Measurements from ENCODE around the gene HSD11B2.
A peak's percentile ranks its signal among the peaks of the same experiment; 100 is the strongest.

The HSD11B2 gene

GRCh38 chr16:67447508-67448076, 16.7 kb downstream of the HSD11B2 start:
- CTCF ChIA-PET, result interaction anchor here (0.6 to 2.0 kb wide), 9 partner anchors 9 to 467 kb away, joined by 3 to 7 read pairs (median 5); no protein-coding TSS in a partner anchor
- POLR2A ChIA-PET (ENCODE audit: low non-redundant PET), result no interaction called here
- peak; percentile 32 for DNase-seq (ENCODE audit: low spot score)
- no peak overlapping the region for H3K27ac ChIP-seq
- peak; percentile 49; the same call in 1 of the 2 replicates for TF ChIP-seq CTCF (conservative IDR thresholded peaks at IDR 0.05; ENCODE audit: low read depth)

GRCh38 chr16:67448580-67448979, 17.7 kb downstream of the HSD11B2 start:
- POLR2A ChIA-PET (ENCODE audit: low non-redundant PET), result interaction anchor here (0.6 kb wide), 1 partner anchor 35 kb away, joined by 5 read pairs; no protein-coding TSS in a partner anchor
- TF ChIP-seq CTCF (conservative IDR thresholded peaks at IDR 0.05; ENCODE audit: low read depth), result no peak
- H3K27ac ChIP-seq, result peak overlapping the region; percentile 15; the same call in 1 of the 2 replicates
- no peak for DNase-seq (ENCODE audit: low spot score)
- CTCF ChIA-PET, result interaction anchor here (1.0 to 2.0 kb wide), 2 partner anchors 11 to 21 kb away, joined by 3 to 4 read pairs; no protein-coding TSS in a partner anchor

- ChIA-PET CTCF (interaction anchor here (1.3 kb wide), 1 partner anchor 21 kb away, joined by 6 read pairs; no protein-coding TSS in a partner anchor), POLR2A (ENCODE audit: low non-redundant PET) (no interaction called here)
- no peak overlapping the region; the same call in 1 of the 2 replicates for H3K27ac ChIP-seq
- TF ChIP-seq CTCF (conservative IDR thresholded peaks at IDR 0.05; ENCODE audit: low read depth), result no peak
- DNase-seq (ENCODE audit: low spot score), result no peak
Observed at GRCh38 chr16:67449336-67449735, 18.4 kb downstream of the HSD11B2 start.

- no peak for TF ChIP-seq CTCF (conservative IDR thresholded peaks at IDR 0.05; ENCODE audit: low read depth)
- no peak for DNase-seq (ENCODE audit: low spot score)
- no peak overlapping the region for H3K27ac ChIP-seq
- CTCF ChIA-PET, result interaction anchor here (0.7 to 1.3 kb wide), 2 partner anchors 21 to 373 kb away, joined by 4 to 6 read pairs; no protein-coding TSS in a partner anchor
- POLR2A ChIA-PET (ENCODE audit: low non-redundant PET), result no interaction called here
Observed at GRCh38 chr16:67449739-67450138, 18.8 kb downstream of the HSD11B2 start.

- no peak for DNase-seq (ENCODE audit: low spot score)
- H3K27ac ChIP-seq, result peak overlapping the region; percentile 22
- POLR2A ChIA-PET (ENCODE audit: low non-redundant PET), result no interaction called here
- CTCF ChIA-PET, result interaction anchor here (0.5 to 1.3 kb wide), 5 partner anchors 15 to 103 kb away, joined by 3 to 4 read pairs (median 3); no protein-coding TSS in a partner anchor
- no peak for TF ChIP-seq CTCF (conservative IDR thresholded peaks at IDR 0.05; ENCODE audit: low read depth)
Observed at GRCh38 chr16:67451061-67451703, 20.3 kb downstream of the HSD11B2 start.

- ChIA-PET CTCF (interaction anchor here (0.5 to 1.6 kb wide), 3 partner anchors 14 to 42 kb away, joined by 3 to 5 read pairs (median 3); no protein-coding TSS in a partner anchor), POLR2A (ENCODE audit: low non-redundant PET) (no interaction called here)
- no peak for TF ChIP-seq CTCF (conservative IDR thresholded peaks at IDR 0.05; ENCODE audit: low read depth)
- peak overlapping the region; percentile 22 for H3K27ac ChIP-seq
- no peak for DNase-seq (ENCODE audit: low spot score)
Observed at GRCh38 chr16:67451704-67452435, 20.9 kb downstream of the HSD11B2 start.

Measured in RWPE1 (cell line).